GM20000 (cell line): ENCODE results near the gene INPP5J.

Experiments used
- DNase-seq: peaks from one replicate; pipeline ENCODE4 v3.0.0; 2012; ENCODE audit warnings: low spot score
- TF ChIP-seq, protein P1 (sequence below): IDR thresholded peaks from 2 replicates; pipeline ENCODE4 v1.5.1; 2012; ENCODE audit warnings: mild to moderate bottlenecking, control low read depth; ENCODE audit errors: extremely low read depth, missing control alignments

Gene INPP5J

GRCh38 chr22:31139066-31139465 is 16.3 kb downstream of the INPP5J start:
- DNase-seq = no peak
- TF ChIP-seq, protein P1, sequence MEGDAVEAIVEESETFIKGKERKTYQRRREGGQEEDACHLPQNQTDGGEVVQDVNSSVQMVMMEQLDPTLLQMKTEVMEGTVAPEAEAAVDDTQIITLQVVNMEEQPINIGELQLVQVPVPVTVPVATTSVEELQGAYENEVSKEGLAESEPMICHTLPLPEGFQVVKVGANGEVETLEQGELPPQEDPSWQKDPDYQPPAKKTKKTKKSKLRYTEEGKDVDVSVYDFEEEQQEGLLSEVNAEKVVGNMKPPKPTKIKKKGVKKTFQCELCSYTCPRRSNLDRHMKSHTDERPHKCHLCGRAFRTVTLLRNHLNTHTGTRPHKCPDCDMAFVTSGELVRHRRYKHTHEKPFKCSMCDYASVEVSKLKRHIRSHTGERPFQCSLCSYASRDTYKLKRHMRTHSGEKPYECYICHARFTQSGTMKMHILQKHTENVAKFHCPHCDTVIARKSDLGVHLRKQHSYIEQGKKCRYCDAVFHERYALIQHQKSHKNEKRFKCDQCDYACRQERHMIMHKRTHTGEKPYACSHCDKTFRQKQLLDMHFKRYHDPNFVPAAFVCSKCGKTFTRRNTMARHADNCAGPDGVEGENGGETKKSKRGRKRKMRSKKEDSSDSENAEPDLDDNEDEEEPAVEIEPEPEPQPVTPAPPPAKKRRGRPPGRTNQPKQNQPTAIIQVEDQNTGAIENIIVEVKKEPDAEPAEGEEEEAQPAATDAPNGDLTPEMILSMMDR = no peak

DNA sequence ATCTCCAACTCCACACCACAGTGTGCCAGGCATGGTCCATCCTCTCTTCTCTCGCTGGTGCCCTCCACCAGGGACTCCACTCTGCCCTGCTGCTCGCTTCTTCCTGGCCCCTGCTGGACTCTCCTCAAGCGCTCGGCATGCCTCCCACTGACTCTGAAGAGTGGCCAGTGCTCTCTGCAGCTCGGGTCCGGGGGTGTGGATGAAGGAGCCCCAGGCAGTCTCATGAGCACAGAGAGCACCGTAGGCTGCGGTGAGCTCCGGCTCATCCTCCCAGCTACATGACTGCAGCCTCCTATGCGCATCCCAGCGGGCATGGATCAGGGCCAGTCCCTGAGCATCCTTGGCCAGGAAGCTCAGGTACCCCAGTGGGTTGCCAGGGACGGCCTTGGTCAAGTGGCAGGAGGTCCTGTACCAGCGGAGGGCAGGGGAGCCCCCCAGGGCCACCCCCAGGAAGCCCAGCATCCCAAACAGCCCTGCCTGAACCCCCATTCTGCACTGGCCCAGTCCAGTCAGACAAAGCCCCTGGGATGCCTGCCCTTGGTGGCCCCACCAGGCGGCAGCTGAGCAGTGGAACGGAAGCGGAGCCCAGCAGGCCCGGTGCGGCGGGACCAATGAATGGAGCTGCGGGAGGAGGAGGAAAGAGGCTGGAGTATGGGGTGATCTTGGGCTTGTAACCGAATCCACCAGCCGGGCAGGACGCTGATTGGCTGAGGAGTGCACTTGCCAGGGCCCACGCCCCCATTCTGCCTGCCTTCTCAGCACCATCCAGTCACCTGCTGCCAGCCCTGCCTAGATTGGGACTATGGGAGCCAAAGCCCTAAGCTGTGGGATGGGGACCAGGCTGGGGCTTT is 17.3 kb downstream of the INPP5J start, which contains the start of gene PLA2G3:
TSS of gene PLA2G3 (minus strand) at position 643 of the 851 bp plus-strand sequence. CDS start at position 489, 154 bp downstream.
- TF ChIP-seq, protein P1 = no peak
- no peak for DNase-seq

- TF ChIP-seq, protein P1 = no peak
- DNase-seq = no peak
These were observed 18.0 kb downstream of the INPP5J start for GRCh38 chr22:31140746-31141145.

GRCh38 chr22:31141551-31141950 is 18.8 kb downstream of the INPP5J start:
- DNase-seq = no peak
- TF ChIP-seq, protein P1 = no peak

- TF ChIP-seq, protein P1 = no peak
- DNase-seq = no peak
These were observed 19.5 kb downstream of the INPP5J start for GRCh38 chr22:31142285-31142684.

DNA sequence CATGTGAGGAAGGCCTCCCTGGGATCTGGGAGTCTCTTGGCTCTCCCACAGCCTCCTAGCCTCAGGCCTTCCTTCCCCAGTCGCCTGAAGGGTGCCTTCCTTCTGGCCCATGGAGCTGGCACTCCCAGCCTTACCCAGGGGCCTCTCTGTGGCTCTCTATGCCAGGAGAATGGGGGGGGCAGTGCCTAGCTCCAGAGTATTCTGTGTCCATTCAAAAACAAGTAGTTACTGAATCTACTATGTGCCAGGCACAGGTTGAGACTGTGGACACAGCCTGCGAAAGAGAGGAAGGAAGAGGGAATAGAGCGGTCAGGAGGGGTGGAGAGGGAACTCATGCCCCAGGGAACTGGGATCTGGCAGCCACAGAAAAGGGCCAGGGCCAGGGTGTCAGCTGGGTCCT is 20.3 kb downstream of the INPP5J start:
- TF ChIP-seq, protein P1 = no peak
- DNase-seq = no peak

GRCh38 chr22:31143537-31143936 is 20.8 kb downstream of the INPP5J start:
- no peak for DNase-seq
- TF ChIP-seq, protein P1 = no peak
